Measurements from ENCODE around the gene STEAP1.
"Not testable (repeated sequence)": the region's sequence is repeated elsewhere in the genome, so short reads cannot be mapped to it uniquely, and the experiment has no call there.

Gene STEAP1

DNA sequence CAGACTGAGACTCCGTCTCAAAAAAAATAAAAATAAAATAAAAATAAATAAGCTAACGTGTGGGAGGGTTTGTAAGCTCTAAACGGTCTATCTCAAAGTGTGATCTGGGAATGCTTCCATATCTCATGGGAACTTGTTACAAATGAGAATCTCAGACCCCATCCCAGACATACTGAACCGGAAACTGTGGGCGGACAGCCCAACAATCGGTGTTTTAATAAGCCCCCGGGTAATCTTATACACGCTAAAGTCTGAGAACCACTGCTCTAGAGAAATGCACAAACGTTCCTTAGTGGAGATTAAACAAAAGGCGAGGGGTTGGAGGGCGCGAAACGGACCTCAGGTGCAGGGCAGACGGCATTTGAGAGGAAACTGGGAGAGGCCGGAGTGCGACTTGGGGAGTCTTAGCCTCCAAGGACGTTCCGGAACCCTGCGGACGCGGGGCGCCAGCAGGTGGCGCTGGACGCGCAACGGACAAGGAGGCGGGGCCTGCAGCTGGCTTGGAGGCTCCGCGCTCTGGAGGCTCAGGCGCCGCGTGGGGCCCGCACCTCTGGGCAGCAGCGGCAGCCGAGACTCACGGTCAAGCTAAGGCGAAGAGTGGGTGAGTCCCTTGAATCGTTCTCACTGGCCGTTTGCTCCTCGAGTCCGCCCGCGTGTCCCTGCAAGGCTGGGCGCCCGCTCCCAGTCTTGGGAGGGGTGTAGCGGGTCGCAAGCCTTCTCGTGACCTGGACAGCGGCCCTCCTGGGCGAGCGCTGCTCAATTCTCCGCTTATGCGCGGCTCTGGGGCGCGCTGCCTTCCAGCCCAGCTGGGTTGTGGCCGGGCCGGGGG is at the start of gene STEAP1:
TSS of gene STEAP1 (plus strand) at position 527 of the 829 bp plus-strand sequence. CDS start 5,320 bp downstream, outside the sequence.
- DNase-seq (ENCODE audit: low read depth in 2 of 2) = peak; percentile 76 to 77

DNA sequence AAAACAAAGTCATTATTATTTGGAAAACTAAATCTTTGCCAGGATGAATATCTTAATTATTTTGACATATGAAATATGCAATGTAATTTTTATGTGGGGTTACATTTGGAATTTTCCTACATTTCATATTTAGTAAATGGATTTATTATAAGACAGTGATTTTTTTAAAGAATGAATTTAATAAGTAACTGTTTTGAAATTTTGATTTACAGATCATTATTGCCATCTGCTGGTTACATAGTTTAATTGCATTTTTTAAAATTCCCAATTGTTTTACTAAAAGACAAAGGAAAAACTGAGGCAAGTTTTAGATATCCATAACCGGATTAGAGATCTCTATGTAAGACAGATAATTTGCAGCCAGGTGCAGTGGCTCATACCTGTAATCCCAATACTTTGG is 39.3 kb upstream of the STEAP1 start:
- not testable (repeated sequence) for DNase-seq (ENCODE audit: low read depth in 2 of 2)

DNA sequence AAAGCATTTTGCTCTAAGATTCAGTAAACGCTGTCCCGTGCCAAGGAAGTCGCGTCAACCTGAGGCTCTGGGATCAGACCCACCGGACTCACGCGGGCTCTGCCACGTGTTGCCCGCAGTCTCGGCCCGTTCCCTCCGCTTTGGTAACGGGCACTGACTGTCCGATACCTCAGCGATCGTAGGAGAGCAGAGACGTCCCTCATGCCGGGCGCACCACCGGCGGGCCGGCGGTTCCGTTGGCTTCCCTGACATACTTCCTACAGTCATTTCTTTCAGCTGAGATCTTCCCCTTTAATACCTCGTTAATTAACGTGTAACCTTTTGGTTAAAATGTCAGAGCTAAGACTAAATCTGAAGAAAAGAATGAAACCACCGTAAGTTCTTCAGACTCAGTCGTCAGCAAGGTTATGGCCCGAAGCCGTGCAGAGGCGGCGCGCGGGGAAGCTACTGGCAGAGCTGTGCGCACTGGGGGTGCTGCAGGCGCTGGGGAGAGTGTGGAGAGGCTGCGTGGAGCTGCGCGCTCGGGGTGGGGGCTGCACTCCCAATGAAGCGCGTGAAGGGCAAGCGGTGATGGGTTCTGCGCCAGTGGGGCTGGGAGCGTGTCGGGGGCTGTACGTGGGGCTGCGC is 35.6 kb upstream of the STEAP1 start:
- not testable (repeated sequence) for DNase-seq (ENCODE audit: low read depth in 2 of 2)

DNA sequence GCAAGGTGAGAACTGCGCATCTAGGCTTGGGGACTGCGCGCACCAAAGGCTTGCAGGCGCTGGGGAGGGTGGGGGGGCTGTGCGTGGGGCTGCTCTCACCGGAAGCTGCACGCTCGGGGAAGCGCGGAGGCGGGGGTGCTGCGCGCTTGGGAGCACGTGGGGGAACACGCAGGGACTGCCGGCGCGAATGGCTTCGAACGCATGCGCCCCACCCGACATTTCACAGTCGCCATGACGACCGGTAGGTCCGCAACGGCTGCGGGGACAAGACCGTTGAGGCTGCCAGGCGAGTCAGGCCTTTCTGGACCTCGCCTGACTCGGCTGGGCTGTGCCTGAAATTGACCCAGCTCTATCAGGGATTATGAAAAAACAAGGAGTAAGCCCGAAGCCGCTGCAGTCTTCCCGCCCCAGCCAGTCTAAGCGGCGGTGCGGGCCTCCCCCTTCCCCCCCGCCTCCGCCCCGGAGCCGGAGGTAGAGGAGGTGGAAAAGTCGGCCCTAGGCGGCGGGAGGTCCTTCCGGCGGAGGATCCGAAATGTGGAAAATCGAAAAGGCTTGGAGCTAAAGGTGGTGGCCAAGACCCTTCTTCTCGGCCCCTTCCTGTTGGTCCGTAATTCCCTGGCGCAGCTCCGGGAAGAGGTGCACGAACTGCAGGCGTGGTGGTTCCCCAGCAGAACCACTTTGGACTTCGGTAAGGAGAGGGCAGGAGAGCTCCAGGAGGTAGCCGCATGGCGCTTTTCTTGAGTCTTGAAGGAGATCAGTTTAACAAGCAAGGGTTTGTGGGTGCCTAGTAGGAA is 34.9 kb upstream of the STEAP1 start:
- DNase-seq (ENCODE audit: low read depth in 2 of 2) = peak in 1 of 2 donors; percentile 2

DNA sequence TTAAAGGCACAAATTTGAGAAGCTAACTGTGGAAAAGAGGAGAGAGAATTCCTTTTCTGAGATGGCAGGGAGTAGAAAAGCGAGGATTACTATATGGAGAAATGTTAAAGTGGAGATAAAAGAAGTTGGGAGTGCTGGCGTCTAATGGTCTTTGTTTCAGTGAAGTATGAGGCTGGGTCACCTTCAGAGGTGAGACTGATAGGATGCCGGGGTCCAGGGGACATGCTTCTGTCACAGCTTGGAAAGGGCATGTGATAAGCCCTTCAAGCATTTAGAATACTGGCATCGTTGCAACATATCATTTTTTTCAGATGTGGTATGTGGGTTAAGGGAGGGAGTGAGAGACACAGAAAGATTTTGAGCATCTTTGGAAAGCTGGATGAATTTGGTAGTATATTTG is 34.1 kb upstream of the STEAP1 start:
- not testable (repeated sequence) for DNase-seq (ENCODE audit: low read depth in 2 of 2)

DNA sequence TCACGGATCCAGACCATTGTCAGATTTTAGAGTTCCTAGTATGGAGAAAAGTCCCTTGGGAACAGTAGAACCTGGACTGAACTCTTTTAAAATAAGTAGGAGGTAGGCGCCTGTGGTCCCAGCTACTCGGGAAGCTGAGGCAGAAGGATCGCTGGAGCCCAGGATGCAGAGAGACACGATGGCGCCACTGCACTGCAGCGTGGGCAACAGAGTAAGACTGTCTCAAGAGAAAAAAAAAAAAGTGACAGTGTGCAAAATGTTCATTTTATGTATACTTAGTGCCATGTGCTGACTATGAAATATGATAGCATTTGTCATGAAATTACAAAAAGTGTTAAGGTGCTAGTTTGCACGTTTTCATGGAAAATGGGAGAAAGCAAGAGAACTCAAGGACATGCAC is 22.5 kb upstream of the STEAP1 start:
- not testable (repeated sequence) for DNase-seq (ENCODE audit: low read depth in 2 of 2)

DNA sequence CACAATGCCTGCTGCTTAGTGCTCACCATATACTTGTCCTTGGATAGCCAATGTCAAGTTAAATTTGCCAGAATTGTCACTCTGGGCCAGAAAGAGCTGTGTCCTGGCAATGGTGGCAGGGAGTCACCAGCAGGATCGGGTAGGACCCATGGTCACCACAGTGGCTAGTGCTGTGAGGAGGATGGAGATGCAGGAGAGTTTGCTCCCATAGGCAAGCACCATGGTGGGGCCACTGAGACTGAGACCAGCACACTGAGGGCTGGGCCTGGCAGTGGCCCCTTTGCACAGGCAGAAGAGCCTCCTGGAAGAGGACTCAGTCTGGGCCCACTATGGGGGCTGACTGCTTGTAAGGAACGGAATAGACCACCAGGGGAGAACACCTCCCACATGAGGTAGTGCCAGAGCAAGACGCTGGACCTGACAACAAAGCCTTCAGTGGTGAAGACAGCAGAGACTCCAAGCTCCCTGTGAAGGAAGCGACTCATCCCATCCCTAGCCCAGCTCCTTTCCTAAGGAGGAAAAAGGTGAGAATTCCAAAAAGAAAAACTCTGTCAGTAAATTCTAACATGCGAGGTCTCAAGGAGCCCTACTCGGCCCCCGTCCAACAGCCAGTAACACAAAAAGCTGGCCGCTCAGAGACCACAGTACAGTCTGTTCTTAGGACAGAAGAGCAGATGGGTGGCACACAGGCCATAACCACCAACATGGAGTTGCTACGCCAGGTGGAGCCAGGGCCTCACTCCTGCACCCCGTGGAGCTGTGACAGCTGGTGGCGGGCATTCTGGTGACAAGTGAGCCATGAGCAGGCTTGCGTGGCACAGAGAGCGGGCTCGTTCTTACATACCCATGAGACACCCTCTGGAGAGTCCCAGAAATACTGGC is 6.9 kb upstream of the STEAP1 start:
- DNase-seq (ENCODE audit: low read depth in 2 of 2) = not testable (repeated sequence)

DNA sequence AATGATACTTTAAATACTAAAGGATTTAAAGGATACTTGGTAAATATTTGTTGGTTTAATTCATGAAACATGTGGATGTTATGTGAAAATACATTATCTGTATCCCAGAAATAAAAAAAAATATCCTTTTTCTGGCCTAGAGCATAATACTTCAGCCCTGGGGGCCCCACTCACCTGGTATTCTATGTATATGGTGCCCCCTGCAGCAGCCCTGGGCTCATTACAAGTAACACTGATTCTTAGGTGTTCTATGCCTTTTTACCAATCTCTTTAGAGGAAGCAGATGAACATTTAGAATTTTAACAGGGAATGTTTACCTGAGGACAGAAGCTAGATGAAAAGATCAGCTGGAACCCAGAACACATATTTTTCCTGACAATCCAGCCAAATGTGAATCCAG is 4.8 kb upstream of the STEAP1 start:
- DNase-seq (ENCODE audit: low read depth in 2 of 2) = not testable (repeated sequence)

DNA sequence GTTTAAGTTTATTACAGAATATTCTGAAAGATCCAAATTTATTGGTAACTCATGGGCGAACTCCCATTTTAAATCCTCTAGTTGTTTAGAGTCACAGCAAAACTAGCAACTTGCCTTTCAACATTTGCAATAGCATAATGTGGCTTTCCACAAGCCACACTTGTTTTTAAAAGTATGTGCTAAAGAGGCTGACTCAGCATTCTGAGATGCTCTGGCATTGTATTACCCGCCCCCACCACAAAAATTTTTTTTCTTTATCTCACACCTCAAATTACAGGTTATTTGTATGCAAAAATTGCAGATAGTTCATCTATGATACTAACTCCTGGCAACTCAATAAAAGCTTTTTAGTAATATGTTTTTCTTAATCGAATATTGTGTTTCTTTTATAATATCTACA is 2.4 kb upstream of the STEAP1 start:
- DNase-seq (ENCODE audit: low read depth in 2 of 2) = not testable (repeated sequence)

DNA sequence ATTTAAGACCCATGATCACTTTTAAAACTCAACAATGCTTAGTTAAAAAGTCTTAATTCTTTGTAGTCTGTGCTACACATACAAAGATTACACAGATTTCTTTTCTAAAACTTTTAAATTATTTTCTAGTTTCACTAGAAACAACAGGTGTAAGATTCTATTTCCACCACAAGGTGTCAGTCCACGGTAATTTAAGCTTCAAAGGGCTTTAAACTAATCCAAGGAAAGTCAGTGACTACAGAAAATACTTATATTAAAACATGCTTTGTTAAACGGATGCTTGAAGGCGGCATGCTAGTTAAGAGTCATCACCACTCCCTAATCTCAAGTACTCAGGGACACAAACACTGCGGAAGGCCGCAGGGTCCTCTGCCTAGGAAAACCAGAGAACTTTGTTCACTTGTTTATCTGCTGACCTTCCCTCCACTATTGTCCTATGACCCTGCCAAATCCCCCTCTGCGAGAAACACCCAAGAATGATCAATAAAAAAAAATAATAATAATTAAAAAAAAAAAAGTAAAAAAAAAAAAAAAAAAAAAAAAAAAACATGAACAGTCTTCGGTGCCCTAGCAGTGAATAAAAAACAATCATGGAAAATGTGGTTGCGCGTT is 1.5 kb upstream of the STEAP1 start:
- DNase-seq (ENCODE audit: low read depth in 2 of 2) = not testable (repeated sequence)

DNA sequence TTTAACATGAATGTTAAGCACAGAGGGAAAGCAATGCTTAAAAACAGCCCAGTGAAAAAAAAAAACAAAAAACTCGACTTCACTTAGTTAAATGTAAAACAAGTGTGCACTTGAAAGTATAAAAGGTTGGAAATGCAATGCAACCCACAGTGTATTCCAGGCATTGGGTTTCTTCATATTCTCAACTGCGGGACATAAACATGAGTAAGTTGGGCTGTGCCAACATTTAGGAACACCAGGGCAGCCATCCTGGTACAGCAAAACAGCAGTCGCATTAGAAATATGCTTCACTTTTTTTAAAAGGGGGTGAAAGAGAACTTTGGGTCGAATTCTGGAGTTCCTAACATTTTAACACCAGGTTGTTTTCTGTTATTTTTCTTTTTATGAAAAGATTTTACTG is 937 bp downstream of the STEAP1 start:
- DNase-seq (ENCODE audit: low read depth in 2 of 2) = no peak

DNA sequence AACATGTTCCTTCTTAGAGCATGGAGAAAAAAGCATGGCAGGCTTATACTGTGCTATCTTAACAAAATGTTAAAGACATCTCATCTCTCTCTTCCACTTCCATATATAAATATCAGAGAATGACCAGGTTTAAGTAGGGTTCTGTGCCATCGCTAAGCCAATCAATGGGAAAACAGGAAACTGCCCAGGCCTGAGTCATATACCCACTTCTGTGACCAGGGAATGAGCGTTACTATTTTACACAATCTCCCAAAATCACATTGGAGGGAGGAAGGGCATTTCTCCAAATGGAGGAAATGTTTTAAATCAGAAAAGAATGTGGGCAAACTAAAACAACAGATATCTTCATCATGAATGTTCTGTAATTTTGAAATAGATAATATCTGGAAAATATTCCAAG is 3.1 kb downstream of the STEAP1 start:
- DNase-seq (ENCODE audit: low read depth in 2 of 2) = not testable (repeated sequence)

DNA sequence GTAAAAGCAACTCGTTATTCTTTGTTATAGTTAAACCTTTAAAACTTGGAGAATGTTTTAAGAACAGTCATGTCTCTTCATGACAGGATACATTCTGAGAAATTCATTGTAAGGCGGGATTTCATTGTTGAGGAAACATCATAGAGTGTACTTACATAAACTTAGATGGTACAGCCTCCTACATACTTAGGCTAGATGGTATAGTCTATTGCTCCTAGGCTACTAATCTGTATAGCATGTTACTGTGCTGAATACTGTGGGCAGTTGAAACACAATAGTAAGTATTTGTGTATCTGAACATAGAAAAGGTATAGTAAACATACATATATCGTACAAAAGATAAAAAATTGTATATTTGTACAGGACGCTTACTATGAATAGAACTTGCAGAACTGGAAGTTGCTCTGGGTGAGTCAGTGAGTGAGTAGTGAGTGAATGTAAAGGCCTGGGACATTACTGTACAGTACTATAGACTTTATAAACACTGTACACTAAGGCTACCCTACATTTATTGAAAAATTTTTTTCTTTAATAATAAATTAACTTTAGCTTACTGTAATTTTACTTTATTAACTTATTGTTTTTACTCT is 3.6 kb downstream of the STEAP1 start:
- not testable (repeated sequence) for DNase-seq (ENCODE audit: low read depth in 2 of 2)

DNA sequence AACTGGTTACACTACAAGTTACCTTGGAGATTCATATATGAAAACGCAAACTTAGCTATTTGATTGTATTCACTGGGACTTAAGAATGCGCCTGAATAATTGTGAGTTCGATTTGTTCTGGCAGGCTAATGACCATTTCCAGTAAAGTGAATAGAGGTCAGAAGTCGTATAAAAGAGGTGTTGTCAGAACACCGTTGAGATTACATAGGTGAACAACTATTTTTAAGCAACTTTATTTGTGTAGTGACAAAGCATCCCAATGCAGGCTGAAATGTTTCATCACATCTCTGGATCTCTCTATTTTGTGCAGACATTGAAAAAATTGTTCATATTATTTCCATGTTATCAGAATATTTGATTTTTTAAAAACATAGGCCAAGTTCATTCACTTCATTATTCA is 9.3 kb downstream of the STEAP1 start:
- no peak for DNase-seq (ENCODE audit: low read depth in 2 of 2)

DNA sequence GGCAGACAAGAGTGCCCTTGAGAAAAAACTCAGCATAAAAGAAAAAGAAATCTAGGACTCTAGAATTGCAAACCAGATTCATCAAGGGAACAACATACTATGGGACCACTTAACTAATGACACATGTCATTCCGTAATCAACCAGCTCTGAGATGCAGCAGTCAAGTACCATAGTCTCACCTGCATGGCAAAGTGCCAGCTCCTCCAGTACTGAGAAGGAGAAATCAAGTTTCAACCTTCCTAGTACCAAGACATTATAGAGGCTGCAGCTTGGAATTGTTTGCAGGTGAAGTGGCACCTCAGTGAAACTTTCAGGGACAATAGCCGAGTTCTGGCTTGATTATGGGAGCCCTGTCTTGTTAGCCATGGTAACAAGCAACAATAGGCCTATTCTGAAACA is 11.5 kb downstream of the STEAP1 start:
- no peak for DNase-seq (ENCODE audit: low read depth in 2 of 2)

DNA sequence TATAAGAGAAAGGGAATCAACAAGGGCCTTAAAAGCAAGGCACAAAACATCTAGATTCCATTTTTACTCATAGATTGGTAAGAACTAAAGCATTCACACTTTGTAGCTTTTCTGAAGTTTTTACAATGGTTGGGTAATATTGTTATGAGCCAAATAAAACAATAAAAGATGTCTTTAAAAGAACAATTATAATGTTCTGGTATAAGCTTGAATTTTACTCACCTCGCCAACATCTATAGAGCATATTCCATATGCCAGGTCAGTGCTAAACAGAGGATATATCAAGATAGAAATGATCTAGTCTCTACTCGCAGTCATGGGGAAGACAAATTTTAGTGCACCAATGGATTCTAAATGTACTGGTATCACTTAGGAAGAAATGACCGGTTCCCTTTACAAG is 11.9 kb downstream of the STEAP1 start:
- no peak for DNase-seq (ENCODE audit: low read depth in 2 of 2)

DNA sequence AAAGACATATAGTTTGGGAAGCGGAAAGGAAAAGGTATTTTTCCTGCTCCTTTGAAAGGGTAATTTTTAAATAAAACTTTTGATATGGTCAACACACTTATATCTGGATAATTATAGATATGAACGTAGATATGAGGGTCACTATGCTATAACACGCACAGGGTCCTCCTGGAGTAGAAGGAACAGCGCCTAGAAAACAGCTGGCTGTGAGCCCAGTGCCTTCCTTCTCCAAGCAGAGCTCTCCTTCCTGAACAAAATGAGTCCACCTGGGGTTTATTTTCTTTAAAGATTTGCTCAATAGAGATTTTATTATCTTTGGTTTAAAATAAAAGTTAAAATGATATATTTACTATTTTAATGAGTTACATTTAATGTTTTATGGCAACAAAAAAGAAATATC is 13.1 kb downstream of the STEAP1 start:
- DNase-seq (ENCODE audit: low read depth in 2 of 2) = no peak

DNA sequence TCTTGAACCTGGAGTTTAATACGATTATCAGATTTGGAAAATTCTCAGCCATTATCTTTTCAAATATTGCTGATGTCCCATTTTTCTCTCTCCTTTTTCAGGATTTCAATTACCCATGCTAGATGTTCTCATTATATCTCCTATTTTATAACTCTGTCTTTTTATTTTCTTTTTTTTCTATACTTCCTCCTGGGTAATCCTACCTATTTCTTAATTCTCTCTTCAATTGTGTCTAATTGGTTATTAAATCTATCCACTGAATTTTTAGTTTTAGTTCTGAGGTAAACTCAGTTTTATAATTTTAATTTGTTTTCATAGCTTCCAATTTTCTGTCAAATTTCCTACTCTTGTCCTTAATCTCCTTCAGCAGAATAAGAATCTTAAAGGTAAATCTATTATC is 15.6 kb downstream of the STEAP1 start:
- DNase-seq (ENCODE audit: low read depth in 2 of 2) = no peak

DNA sequence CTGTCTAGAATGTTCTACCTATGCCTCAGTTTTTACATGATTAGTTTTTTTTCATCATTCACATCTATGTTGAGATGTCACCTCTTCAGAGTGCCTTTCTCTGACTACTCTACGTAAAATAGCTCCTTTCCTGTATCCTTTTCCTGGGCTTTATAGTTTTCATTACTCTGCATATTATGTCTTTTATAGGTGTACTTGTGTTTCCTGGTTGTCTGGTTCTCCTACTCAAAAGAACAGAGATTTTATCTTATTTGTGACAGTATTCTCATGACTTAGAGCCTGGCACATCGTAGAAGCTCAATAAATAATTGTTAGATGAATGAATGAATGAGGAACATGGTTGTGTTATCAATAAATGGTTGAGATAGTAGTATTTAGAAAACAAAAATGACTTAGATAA is 17.9 kb downstream of the STEAP1 start:
- no peak for DNase-seq (ENCODE audit: low read depth in 2 of 2)

DNA sequence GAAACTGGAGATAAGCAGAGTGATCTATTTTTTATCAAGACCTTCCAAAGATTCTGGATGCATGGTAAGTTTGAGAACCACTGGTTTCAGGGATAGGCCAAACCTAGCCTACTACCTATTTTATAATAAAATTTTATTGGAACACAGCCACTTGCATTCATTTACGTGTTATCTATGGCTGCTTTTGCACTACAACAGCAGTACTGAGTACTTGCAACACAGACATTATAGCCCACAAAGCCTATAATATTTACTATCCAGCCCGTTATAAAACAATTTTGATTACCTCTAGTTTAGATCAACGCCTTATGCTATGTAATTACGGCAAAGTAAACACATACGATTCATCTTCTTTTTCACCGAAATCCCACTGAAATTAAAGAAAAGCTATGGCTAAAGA is 18.4 kb downstream of the STEAP1 start:
- DNase-seq (ENCODE audit: low read depth in 2 of 2) = no peak
